Large intestine (tissue), 3 donors: ENCODE data around the gene BRWD1. TPM values are rescaled to one million over a fixed set of nuclear protein-coding genes. Genes with fewer than 3 reads are reported as not detected.

Source experiments
- DNase-seq, 2 donors: peaks; one replicate each; pipeline versions ENCODE4 v3.0.0 to v3.0.0-alpha.2; 2013
- H3K27ac ChIP-seq: one replicate; pipeline ENCODE4 v1.5.1; 2013; ENCODE audit warnings: low read length
- H3K27me3 ChIP-seq: 2 replicates; pipeline ENCODE4 v1.6.1; 2013; ENCODE audit warnings: low read length; ENCODE audit not compliant: control insufficient read depth, insufficient read depth
- H3K36me3 ChIP-seq: 2 replicates; pipeline ENCODE4 v1.6.1; 2013; ENCODE audit warnings: low read length; ENCODE audit not compliant: control insufficient read depth, insufficient read depth
- H3K4me1 ChIP-seq: one replicate; pipeline ENCODE4 v1.6.1; 2013; ENCODE audit warnings: low read length; ENCODE audit not compliant: control insufficient read depth, insufficient read depth
- H3K4me3 ChIP-seq: one replicate; pipeline ENCODE4 v1.5.1; 2013; ENCODE audit warnings: low read length
- H3K9me3 ChIP-seq: one replicate; pipeline ENCODE4 v1.6.1; 2013; ENCODE audit warnings: mild to moderate bottlenecking, low read depth, low read length, moderate library complexity; ENCODE audit not compliant: control insufficient read depth
- WGBS: methylation state at CpG from one replicate; pipeline ENCODE4 v1.1.5; 2013; ENCODE audit warnings: low lambda C conversion rate; ENCODE audit not compliant: insufficient coverage; 5-methylcytosine and 5-hydroxymethylcytosine counted together
- polyA plus RNA-seq: library from polyadenylated mRNA; unstranded; fragments of 120-200 nt; gene quantifications from one replicate; pipeline ENCODE4 v1.2.1, GENCODE V29; 2013

BRWD1 gene
- polyA plus RNA-seq, 1 donor = 32.9 TPM

DNA sequence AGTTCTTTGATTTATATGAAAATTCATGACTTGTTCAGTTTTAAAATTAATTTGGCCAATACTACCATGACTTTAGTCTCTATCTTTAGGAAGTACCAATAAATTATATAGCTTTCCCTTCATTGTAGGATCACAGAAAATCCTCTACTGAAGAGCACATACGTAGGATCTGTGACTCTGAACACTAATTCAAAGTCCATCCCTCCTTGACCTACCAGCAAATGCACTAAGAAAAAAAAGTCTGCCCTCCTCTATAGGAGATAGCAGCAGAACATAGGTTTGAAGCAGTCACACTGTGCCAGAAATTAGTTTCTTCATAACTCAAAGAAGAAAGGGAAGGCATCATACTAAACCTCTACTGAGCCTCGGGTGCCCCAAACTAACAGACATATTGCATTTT lies 16.5 kb downstream of the BRWD1 start:
- Histone ChIP-seq H3K36me3 (peaks cover 59% of the 10 kb centered on the region), H3K27ac (peak overlapping the region; percentile 11)
- no CpG with 5 or more reads among the region's 2 CpGs for WGBS

DNA sequence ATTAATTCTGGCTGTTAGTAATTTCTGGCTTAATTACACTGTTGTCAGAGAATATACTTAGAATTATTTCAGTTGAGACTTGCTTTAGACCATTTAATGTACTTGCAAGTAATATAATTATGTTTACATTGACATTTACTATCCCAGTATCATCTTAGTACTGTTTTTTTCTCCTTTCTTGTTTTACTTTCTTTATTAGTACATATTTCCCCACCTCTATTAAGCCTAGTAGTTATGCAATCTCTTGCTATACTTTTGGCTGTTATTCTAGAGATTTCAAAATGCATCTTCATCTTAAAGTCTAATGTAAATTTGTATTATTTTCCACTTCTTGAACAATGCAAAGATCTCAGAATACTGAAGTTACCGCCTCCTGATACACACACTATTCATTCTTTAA lies 24.4 kb downstream of the BRWD1 start:
- WGBS = 100% methylated on average over 1 of the region's 1 CpG
- Histone ChIP-seq H3K4me1 (no peaks in the 10 kb centered on the region), H3K27me3 (no peaks in the 10 kb centered on the region), H3K9me3 (peaks cover 8% of the 10 kb centered on the region), H3K27ac (no peak overlapping the region), H3K4me3 (no peak overlapping the region), H3K36me3 (peaks cover 61% of the 10 kb centered on the region)
- no peak for DNase-seq

More for the DNA sequence above, 16.5 kb downstream of the BRWD1 start:
- no peaks in the 10 kb centered on the region for H3K4me1 ChIP-seq
- H3K9me3 ChIP-seq = peaks cover 2% of the 10 kb centered on the region
- H3K4me3 ChIP-seq = no peak overlapping the region
- no peaks in the 10 kb centered on the region for H3K27me3 ChIP-seq
- DNase-seq = peak; percentile 35 to 67

DNA sequence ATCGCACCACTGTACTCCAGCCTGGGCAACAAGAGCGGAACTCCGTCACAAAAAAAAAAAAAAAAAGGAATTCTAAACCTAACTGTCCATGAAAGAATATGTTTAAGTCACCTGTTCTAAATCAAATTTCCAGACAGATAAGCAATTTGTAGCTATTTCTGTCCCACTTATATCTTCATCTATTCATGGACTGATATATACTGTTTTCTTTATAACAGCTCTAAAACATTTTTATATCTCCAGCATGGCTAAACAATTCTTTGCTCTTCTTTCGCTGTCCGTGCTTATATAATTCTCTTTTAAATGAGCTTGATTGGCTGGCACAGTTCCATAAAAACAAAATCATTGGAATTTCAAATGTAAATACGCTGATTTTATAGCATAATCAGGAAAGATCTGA lies 30.5 kb downstream of the BRWD1 start:
- no peak overlapping the region for H3K27ac ChIP-seq
- WGBS = 100% methylated on average over 2 of the region's 6 CpGs

DNA sequence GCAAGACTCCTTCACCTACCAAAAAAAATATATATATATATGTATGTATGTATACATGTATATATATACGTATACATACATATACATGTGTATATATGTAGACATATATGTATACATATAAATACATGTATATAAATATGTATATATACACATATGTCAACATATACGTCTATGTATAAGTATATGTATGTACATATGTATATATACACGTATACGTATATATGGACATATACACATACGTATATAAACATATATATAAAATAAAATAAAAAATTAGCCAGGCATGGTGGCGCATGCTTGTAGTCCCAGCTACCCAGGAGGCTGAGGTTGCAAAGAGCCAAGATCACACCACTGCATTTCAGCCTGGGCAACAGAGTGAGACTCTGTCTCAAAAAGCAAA lies 31.6 kb downstream of the BRWD1 start:
- no peaks in the 10 kb centered on the region for H3K9me3 ChIP-seq
- no peak for DNase-seq
- H3K27me3 ChIP-seq = no peaks in the 10 kb centered on the region
- H3K4me1 ChIP-seq = no peaks in the 10 kb centered on the region
- peaks cover 30% of the 10 kb centered on the region for H3K36me3 ChIP-seq
- H3K27ac ChIP-seq = no peak overlapping the region
- no CpG with 5 or more reads among the region's 6 CpGs for WGBS
- H3K4me3 ChIP-seq = no peak overlapping the region

More for the DNA sequence above, 30.5 kb downstream of the BRWD1 start:
- H3K9me3 ChIP-seq = no peaks in the 10 kb centered on the region
- DNase-seq = no peak
- H3K4me3 ChIP-seq = no peak overlapping the region
- no peaks in the 10 kb centered on the region for H3K4me1 ChIP-seq
- H3K36me3 ChIP-seq = peaks cover 29% of the 10 kb centered on the region
- no peaks in the 10 kb centered on the region for H3K27me3 ChIP-seq

DNA sequence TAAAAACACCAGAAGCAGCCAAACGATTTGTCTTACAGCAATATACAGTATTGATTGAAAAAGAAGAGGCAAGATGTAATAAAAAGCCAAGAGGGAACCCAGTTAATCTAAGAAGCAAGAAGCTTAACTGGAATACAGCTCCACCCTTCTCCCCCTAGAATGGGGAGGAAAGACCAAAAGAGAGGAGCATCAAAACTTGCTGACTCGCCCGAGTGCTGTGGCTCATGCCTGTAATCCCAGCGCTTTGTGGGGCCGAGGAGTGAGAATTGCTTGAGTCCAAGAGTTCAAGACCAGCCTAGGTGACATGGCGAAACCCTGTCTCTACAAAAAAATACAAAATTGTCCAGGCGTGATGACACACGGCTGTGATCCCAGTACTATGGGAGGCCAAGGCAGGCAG lies 32.2 kb downstream of the BRWD1 start:
- H3K27me3 ChIP-seq = no peaks in the 10 kb centered on the region
- H3K36me3 ChIP-seq = peaks cover 32% of the 10 kb centered on the region
- no peak overlapping the region for H3K27ac ChIP-seq
- WGBS = 100% methylated on average over 1 of the region's 8 CpGs
- H3K4me1 ChIP-seq = no peaks in the 10 kb centered on the region
- no peak overlapping the region for H3K4me3 ChIP-seq
- DNase-seq = no peak
- no peaks in the 10 kb centered on the region for H3K9me3 ChIP-seq

DNA sequence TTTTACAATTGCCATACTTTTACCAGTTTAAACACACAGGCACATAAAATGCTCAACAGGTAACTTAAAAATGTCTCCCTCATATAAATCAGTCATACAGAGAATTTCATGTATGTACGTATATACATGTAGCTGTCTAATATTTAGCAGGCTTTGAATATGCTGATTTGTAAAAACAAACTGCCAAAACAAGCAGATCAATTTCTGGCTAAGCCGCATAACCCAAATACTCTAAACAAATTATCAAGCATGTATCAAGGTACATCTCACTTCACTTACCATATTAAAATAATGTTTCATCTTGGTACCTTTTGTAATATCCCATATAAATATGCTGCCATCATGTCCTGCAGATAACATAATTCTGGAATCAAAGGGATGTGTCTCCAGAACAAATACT lies 43.8 kb downstream of the BRWD1 start:
- Histone ChIP-seq H3K27me3 (no peaks in the 10 kb centered on the region), H3K4me1 (no peaks in the 10 kb centered on the region), H3K27ac (no peak overlapping the region), H3K36me3 (peaks cover 68% of the 10 kb centered on the region), H3K9me3 (no peaks in the 10 kb centered on the region), H3K4me3 (no peak overlapping the region)
- 100% methylated on average over 1 of the region's 2 CpGs for WGBS
- DNase-seq = no peak

DNA sequence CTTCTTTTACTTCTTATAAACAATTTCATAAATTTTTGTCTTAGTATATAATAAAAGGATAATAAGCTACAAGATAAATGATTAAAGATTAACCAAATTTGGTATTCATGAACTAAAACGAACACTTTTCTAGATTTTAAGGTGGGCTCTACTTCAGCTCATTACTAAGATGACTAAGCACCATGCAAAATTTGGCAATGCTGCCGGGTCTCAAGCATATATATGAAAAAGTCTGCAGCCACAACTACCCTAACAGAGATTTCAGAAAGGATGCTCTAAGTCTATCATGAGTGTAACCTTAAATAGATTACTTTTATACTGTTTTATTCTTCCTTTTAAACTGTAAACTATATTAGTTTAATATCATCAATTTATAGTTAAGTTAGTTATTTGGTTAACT lies 47.8 kb downstream of the BRWD1 start:
- H3K9me3 ChIP-seq = no peaks in the 10 kb centered on the region
- no peak for DNase-seq
- H3K36me3 ChIP-seq = peaks cover 62% of the 10 kb centered on the region
- no peaks in the 10 kb centered on the region for H3K27me3 ChIP-seq
- no peak overlapping the region for H3K27ac ChIP-seq
- WGBS = 0% methylated on average over 1 of the region's 2 CpGs
- no peaks in the 10 kb centered on the region for H3K4me1 ChIP-seq
- no peak overlapping the region for H3K4me3 ChIP-seq

DNA sequence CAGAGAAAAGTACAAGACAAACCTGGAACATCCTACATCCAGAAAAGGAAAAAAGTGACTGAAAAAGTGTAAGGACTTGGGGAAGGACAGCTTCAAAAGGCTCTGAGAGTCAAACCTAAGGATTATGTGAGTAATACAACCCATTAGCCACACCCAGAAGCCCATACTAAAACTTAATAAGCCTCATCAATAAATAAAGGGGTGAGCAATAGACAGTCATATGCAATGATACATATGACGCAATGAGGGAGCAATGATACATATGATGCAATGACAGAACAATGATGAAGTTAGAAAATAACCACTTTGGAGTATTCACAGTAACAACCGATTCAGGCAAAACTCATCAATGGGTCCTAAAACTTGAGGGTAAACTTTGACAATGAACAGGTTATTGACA lies 50.1 kb downstream of the BRWD1 start:
- no CpG with 5 or more reads among the region's 2 CpGs for WGBS
- Histone ChIP-seq H3K36me3 (peaks cover 54% of the 10 kb centered on the region), H3K27ac (no peak overlapping the region), H3K4me3 (no peak overlapping the region), H3K27me3 (no peaks in the 10 kb centered on the region), H3K4me1 (peaks cover 3% of the 10 kb centered on the region), H3K9me3 (no peaks in the 10 kb centered on the region)
- DNase-seq = peak in 1 of 2 donors; percentile 9

DNA sequence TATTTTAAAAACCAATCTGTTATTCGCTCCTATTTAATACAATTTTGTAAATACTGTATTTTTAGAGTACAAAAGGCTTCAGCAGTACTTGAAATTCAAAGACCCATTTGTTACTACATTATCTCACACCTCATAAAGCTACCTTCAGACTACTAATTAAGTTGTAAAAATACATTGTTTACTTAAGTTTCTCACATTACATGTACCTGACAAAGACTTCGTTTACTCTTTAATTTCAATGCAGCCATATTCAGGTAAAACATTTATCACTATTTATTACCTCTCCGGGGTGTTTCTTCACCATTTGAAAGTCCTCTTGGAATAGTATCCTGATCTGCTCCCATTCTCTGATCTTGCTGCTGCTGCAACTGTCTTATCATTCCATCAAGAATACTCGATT lies 55.2 kb downstream of the BRWD1 start:
- Histone ChIP-seq H3K4me1 (peaks cover 3% of the 10 kb centered on the region), H3K27ac (no peak overlapping the region), H3K4me3 (no peak overlapping the region), H3K9me3 (no peaks in the 10 kb centered on the region), H3K27me3 (no peaks in the 10 kb centered on the region), H3K36me3 (peaks cover 51% of the 10 kb centered on the region)
- 13% methylated on average over 2 of the region's 4 CpGs for WGBS
- DNase-seq = peak; percentile 49 to 85

DNA sequence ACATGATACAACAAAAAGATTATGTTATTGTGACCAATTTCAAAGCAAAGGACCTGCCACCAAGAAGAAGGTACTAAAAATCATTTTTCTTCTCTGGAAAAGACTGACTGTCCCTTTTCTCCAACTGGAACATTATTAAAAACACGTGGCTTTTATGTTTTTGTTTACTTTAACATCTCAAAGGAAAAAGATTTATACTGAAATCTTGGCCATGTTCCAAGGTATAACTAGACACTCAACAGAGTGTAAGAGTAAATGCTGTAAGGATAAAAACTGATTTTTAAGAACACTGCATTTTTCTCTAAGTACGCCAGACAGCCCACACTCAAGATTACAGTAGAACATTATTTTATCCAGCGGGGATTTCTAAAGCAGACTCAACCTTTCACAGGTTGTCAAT lies 62.1 kb downstream of the BRWD1 start:
- no peak overlapping the region for H3K4me3 ChIP-seq
- no CpG with 5 or more reads among the region's 3 CpGs for WGBS
- no peaks in the 10 kb centered on the region for H3K9me3 ChIP-seq
- no peaks in the 10 kb centered on the region for H3K27me3 ChIP-seq
- no peak for DNase-seq
- H3K36me3 ChIP-seq = peaks cover 49% of the 10 kb centered on the region
- no peak overlapping the region for H3K27ac ChIP-seq
- H3K4me1 ChIP-seq = no peaks in the 10 kb centered on the region

DNA sequence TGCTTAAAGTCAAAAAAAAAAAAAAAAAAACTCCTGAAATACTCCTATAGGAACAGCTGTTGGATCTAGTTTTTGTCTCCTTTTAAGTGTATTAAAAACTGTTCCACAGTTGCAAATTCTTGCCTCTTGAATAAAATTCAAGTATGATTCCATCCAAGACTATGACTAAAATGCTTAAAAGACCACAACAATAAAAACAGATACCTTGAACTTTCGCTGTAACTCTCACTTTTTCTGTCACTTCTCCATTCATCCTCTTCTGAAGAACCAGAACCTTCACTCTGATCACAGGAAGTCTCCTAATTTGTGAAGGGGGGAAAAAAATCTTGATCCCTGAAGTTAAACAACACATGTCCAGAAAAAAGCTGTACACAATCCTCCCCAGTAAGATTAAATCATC lies 75.2 kb downstream of the BRWD1 start:
- Histone ChIP-seq H3K36me3 (peaks cover 60% of the 10 kb centered on the region), H3K27ac (no peak overlapping the region), H3K4me3 (no peak overlapping the region), H3K27me3 (no peaks in the 10 kb centered on the region), H3K9me3 (no peaks in the 10 kb centered on the region), H3K4me1 (no peaks in the 10 kb centered on the region)
- no peak for DNase-seq
- WGBS = 100% methylated on average over 1 of the region's 1 CpG
